GM21825 (cell line): ENCODE measurements around the gene TMEM183A.

Experiments
- ATAC-seq: cut with Tn5 transposase; IDR thresholded peaks from one replicate; pipeline ENCODE4 v1.9.1; 2021; ENCODE audit warnings: mild to moderate bottlenecking, moderate library complexity; ENCODE audit not compliant: unreplicated experiment

Gene TMEM183A, protein sequence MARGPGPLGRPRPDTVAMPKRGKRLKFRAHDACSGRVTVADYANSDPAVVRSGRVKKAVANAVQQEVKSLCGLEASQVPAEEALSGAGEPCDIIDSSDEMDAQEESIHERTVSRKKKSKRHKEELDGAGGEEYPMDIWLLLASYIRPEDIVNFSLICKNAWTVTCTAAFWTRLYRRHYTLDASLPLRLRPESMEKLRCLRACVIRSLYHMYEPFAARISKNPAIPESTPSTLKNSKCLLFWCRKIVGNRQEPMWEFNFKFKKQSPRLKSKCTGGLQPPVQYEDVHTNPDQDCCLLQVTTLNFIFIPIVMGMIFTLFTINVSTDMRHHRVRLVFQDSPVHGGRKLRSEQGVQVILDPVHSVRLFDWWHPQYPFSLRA

DNA sequence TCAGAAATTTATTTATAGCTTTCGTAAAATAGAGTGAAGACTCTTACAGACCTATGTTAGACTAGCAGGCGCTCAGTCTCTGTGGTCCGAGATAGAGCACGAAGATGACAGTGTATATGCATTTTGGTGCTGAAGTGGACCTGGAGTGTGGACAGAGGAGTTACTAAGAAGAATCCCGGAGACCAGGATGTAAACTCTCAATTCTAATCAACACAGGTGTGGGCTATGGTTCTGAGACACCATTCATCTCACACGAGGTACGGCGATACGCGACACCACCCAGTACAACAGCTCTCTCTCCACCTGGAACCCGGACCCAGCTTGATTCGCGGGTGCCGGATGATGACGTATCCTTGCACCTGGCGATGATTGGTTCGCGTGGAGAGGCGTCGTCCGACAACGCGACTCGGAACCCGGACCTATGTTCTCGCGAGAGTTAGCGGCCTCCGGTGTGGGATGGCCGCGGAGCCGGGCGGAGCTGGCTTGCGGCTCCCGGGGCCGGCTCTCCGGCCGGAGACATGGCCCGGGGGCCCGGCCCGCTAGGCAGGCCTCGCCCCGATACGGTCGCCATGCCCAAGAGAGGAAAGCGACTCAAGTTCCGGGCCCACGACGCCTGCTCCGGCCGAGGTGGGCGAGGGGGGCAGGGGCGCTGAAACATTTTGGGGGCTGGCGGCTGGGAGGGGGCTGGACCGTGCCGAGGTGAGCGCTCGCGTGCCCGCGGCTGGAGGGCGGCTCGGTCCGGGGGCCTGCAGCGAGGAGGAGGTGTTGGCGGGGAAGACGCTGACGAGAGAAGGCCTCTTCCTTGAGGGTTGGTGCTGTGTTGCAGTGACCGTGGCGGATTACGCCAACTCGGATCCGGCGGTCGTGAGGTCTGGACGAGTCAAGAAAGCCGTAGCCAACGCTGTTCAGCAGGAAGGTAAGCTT, at the start of gene TMEM183A:
TMEM183A (plus strand) TSS at position 427 of the 924 bp plus-strand sequence; CDS start at position 519, 92 bp downstream.
- peak; percentile 90 for ATAC-seq

DNA sequence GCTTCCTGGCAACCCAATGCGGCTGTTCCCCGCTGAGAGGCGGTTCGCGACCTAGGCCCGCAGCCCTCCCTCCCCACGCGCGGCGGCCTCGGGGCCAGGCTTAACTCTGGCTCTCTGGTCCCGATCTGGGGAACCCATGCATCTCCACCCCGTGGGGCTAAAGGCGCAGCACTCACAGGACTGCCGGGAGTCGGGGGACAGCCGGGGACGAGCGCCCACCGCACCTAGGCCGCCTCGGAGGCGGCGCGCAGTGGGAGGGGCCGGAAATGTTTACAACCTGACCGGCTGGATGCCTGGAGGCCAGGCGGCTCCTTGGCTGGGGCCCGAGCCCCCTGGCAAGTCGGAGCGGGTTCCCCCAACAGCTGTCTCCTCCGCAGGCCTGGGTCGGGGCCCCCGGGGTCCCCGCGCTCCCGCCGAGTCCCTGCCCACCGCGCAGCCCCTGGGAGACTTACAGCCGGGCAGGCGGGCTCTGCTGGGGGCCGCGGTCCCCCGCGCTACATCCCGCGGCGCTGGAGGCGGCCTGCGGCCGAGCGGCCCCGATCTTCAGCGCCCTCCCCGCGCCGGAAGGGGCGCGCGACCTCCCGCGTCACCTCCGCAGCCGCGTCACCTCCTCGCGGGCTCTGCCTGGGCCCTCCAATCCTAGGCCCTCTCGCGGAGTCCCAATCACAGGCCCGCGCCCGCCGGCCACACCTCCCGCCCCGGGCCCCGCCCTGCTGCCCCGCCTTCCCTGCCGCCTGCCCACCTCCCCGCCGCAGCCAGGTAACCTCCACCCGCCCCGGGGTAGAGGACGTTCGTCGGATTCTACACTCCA, 49.2 kb upstream of the TMEM183A start, which contains the start of gene ADIPOR1:
ADIPOR1 (minus strand) TSS at position 580 of the 811 bp plus-strand sequence. CDS start 7,242 bp downstream, outside the sequence.
- peak; percentile 97 for ATAC-seq

DNA sequence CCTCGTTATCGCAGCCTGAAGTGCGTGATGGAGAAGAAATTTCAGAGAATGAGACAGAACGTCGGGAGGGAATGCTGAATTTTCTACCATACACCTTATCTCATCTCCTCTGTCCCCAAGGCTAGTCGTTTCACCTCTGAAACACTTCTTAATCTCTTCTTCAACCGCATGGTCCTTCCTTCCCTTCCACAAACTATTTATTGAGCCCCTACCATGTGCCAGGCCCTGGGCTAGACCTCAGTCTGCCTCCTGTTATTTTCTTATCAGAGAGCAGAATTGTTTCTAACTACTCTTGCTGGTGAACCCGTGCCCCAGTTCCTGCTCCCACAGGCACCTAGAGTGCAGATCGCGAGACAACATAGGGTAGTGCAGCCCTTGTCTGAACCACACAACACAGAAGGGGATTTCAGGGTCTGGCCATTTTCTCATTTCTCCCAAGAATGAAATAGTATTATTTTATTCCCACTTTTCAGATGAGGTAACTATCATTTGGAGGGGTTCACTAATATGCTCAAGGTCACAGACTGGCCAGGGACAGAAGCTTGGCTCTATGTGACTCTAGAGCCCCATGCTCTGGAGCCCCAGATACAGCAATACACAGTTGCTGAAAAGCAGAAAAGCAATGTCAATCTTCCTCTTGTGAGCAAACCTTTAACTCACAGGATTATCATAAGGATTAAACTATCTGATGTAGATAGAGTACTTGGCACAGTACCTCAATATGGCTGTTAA, 48.5 kb upstream of the TMEM183A start:
- ATAC-seq = no peak

DNA sequence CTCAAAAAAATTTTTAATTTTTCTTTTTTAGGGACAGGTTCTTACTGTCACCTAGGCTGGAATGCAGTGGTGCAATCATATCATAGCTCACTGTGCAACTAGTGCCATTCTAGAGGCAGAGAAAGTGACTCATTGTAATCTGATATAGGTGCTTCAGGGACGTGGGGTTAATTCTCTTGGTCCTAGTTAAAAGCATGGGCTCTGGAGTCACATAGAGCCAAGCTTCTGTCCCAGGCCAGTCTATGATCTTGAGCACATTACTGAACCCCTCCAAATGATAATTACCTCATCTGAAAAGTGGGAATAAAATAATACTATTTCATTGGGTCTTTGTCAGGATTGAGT, 47.9 kb upstream of the TMEM183A start:
- ATAC-seq = no peak

DNA sequence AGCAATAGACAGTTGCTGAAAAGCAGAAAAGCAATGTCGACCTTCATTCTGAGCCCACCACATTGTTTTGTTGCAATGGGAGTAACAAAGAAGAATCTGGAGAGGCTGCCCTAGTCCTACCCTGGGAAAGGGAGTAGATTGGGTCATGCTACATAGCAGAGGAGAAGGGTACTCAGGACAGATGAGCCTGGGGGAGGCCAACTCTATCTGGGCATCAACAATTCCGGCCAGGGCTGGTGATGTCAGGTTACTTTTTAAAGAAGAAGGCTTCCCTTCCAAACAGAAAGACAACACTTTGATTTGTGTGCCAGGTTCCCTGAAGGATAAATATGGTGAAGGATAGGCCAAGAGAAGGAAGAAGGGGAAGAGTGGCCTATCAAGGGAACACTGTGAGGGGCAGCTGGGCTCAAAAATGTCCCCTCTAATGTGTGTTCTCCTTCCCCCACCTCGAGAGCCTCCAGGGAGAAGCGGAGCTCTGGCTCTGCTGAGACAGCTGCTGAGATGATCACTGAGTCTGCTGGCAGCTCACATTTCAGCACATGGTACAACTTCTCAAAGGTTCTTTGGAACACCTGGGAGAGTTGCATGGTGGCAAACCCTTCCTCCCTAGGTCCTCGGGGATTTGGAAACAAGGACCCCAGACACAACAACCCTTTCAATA, 45.8 kb upstream of the TMEM183A start:
- ATAC-seq = no peak

DNA sequence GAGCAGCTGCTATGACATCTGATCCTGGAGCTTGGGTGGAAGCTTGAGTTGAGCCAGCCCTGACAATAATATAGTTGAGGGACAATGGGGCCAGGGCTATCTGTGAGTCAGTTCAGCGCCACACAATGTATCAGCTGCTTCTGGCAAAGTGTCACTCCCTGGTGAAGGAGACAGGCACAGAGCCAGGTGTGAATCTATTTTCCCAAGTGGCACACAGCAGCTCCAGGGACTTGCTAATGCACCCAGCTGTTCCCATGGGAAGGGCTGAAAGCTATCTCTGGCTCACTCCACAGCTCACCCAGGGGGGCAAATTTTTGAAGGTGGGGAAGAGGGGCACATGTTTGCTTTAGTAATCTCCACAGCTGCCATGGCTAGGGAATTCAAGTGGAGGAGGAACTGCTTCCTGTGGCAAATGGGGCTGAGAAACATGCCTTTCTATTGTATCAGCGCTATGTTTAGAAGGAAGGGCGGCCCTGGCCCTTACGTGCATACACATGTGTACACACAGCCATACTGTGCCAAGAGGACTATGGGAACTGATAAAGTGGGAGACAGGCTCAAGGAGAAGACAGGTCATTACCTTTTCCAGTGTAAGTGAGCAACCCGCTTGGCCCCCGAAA, 42.3 kb upstream of the TMEM183A start:
- no peak for ATAC-seq

DNA sequence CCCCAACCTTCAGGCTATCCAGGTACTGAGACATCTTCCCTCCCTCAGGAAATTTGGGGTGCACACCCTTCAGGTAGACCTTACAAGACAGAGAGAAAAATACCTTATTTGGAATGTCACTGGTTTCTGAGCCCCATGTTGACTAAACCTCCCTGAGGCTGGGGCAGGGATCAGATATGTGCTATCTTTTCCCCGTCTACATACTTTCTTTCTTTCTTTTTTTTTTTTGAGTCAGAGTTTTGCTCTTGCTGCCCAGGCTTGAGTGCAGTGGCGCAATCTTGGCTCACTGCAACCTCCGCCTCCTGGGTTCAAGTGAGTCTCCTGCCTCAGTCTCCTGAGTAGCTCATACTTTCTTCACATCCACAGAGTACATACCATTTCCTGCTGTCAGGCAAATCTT, 41.8 kb upstream of the TMEM183A start:
- no peak for ATAC-seq

DNA sequence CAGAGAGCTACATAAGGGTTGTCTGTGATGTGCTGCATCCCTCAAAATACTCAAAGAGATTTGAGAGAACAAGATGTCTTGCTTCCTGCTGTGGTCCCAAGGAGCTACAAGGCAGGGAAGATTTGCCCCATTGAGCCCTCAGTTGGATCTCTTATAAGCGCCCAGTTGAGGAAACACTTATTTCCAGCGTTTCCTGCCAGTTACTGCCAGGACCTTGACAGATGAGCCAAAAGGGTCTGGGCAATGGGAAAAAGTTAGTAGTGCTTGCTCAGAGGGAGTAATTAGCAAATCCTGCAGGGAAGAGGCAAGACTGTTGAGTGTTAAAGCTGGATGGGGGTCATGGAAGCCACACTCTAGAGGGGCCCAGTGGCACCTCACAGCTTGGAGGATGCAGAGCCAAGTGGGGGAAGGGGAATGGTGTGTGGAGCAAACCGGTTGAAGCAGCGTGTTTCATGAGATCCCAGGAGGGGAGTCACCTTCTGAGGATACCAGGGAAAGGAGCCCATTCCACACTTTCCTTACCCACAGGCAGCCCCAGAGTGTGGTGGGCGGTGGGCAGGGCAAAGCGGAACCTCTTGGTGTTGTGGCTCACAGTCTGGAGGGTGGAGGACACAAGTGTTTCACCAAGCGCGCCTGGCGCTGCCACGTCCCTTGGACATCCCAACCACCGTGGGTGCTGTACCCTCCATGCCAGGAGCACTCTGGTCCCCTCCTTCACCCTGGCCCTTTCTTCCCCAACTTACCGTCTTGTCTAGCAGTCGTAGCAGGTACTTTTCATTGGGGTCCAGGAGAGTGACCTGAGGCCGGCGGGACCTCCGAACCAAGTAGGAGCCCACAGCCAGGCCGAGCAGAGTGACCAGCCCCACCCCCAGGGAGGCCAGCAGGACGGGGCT, 40.9 kb upstream of the TMEM183A start:
- ATAC-seq = no peak

DNA sequence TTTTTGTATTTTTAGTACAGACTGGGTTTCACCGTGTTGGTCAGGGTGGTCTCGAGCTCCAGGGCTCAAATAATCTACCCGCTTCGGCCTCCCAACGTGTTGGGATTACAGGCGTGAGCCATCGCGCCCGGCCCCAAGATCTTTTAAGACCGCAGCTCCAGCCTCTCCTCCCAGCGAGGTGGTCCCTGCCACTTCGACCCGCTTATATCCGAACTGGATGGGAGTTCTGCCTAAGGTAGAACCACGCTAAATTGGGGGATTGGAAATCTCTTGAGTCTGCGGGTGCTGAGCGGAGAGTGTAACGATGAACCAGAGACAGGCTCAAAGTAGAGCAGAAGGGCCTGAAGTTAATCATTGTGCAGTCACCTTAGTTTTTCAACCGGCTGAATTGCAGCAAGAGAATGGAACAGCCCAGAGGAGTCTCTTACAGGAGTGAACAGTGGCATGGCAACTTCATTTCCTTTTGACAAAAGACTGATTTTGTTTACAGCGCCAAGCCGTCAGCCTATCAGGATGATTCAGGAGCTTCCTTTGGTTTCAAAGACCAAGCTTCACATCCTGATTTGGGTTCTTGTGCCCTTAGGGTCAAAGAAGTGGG, 39.4 kb upstream of the TMEM183A start:
- peak; percentile 16 for ATAC-seq

DNA sequence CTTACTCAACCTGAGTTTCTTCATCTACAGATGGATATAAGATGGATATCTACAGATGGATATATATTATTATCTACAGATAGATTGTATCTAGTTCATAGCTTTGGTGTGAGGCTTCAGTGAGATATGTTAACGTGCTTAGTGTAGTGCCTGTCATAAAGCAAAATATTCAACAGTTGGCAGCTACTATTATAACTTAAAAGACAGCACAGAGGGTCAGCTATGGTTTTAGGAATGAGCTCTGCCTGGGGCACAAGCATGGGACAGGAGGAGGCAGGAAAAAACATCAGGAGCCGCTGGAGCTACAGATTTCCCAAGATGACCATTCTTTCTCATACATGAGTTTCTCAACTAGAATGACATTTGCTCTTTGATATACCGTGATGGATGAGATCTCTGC, 38.8 kb upstream of the TMEM183A start:
- no peak for ATAC-seq

DNA sequence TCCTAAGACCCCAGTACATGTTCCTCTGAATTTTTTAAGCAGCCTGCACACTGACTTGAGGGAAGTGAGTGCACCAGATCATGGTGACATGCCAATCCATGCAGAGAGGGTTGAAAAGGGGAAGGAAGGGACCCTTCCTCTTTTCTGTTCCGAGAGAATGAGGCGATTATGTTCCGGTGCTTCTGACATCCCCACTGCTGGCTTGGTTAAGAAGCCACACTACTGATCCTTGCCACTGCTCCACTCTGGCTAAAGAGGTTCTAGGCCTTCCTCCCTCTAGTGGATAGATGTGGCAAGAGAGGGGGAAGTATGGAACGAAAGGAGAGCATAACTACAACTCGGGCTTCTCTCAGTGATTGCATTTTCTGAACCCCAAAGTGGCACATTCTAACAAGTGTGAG, 38.3 kb upstream of the TMEM183A start:
- peak; percentile 53 for ATAC-seq

DNA sequence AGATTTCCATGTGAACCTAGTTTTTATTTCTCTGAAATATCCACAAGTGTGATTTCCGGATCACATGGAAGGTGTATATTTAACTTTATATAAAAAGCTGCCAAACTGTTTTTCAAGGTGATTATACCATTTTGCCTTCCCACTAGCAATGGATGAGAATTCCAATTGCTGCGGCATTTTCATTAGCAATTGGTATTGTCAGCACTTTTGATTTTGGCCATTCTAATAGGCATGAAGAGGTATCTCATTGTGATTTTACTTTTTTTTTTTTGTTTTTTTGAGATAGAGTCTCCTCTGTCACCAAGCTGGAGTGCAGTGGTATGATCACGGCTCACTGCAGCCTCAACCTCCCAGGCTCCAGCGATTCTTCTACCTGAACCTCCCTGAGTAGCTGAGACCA, 35.1 kb upstream of the TMEM183A start:
- no peak for ATAC-seq

DNA sequence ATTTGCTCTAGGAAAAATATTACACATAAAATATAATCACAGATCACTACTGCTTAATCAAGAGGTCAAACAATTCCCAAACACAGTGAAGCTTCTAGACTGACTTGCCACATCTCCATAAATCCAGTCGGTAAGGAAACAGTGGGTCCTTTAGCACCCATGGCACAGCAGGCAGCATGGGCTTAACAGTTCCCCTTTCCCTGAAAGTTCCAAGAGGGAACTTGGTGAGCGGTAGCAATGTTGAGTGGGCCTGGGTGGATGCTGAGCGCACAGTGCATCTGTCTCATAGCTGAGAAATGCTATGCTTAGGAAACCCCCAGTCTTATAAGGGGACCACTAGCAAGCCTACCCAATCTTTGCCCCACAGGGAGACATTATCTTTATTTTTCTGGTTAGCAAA, 32.3 kb upstream of the TMEM183A start:
- no peak for ATAC-seq

DNA sequence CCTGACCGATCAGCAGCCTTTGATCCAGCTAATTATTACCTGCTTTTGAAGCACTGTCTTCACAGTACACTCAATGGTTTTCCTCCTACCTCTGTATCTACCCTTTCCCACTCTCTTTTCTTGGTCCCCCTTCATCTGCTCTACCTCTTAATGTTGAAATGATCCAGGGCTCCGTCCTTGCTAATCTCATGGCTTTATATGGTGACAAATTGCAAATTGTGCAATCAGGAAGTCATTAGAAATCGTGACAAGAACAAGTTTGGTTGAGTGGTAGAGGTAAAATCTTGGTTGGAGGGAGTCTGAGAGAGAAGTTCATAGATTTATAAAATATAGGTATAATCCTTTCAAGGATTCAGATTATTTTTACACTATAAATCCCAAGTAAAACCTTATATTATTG, 30.5 kb upstream of the TMEM183A start:
- no peak for ATAC-seq

DNA sequence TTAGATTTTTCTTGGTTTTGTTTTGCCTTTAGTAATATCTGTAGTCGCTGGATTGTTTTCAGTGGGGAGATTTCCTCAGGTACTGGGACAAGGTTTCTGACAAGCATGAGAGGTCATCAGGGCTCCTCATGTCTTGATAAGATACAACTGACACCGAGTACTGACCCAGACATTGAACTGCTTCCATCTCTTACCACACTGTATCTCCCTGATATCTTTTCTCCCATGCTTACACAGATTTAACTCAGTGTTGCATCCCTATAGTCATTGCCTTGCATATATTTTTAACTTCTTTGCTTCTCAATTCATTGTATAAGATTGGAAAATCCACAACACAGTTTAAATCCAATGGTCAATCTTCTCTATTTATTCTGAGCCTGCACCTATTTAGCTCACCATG, 27.7 kb upstream of the TMEM183A start:
- no peak for ATAC-seq

DNA sequence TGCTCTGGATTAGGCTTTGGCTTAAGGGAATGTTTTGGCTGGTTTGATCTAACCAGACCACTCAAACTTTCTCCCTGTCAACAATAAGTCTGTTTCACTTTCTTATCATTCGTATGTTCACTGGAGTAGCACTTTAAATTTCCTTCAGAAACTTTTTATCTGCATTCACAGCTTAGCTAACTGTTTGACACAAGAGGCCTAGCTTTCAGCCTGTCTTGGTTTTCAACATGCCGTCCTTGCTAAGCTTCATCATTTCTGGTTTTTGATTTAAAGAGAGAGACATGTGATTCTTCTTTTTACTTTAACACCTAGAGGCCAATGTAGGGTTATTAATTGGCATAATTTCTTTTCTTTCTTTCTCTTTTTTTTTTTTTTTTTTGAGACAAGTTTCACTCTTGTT, 25.2 kb upstream of the TMEM183A start:
- no peak for ATAC-seq

DNA sequence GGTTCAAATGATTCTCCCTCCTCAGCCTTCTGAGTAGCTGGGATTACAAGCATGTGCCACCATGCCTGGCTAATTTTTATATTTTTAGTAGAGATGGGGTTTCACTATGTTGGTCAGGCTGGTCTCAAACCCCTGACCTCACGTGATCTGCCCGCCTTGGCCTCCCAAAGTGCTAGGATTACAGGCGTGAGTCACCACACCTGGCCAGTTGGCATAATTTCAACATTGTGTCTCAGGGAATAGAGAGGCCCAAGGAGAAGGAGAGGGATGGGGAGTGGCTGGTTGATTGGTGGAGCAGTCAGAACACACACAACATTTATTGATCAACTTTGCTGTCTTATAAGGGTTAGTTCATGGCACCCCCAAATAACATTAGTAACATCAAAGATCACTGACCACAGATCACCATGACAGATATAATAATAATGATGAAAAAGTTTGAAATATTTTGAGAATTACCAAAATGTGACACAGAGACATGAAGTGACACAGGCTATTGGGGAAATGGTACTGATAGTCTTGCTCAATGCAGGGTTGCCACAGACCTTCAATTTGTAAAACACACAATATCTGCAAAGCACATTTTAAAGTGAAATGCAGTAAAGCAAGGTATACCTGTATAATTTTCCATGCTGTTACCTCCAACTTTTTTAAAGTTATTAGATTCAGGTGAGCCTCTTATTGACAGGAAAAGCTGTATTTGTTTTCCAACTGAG, 24.3 kb upstream of the TMEM183A start:
- no peak for ATAC-seq
